SK-N-SH (cell line): ENCODE results near the gene MTCH2.

Source experiments
- CTCF ChIP-seq: fragments of 200-600 bp; sonication (generic); IDR thresholded peaks from 2 replicates; pipeline ENCODE4 v1.6.1; 2017; ENCODE audit warnings: antibody characterized with exemption, mild to moderate bottlenecking, moderate library complexity
- EP300 ChIP-seq, 2 experiments: IDR thresholded peaks; 2 replicates each; pipeline versions ENCODE4 v1.4.0 to v1.6.1; 2012; ENCODE audit warnings: borderline replicate concordance in 1 of 2, low read depth in 1 of 2, low read length in 1 of 2
- GATA2 ChIP-seq: sonication (generic); formaldehyde crosslinking; IDR thresholded peaks from 2 replicates; pipeline ENCODE4 v1.5.0; 2020; ENCODE audit warnings: mild to moderate bottlenecking, missing genetic modification reagents
- JUND ChIP-seq: IDR thresholded peaks from 2 replicates; pipeline ENCODE4 v1.4.0; 2012
- MAX ChIP-seq: IDR thresholded peaks from 2 replicates; pipeline ENCODE4 v1.4.0; 2012; ENCODE audit warnings: low read depth
- MXI1 ChIP-seq: IDR thresholded peaks from 2 replicates; pipeline ENCODE4 v1.6.1; 2012; ENCODE audit warnings: mild to moderate bottlenecking, low read depth, low read length, improper control_type of control experiment
- NRF1 ChIP-seq: IDR thresholded peaks from 2 replicates; pipeline ENCODE4 v1.6.1; 2012; ENCODE audit warnings: low read depth, mild to moderate bottlenecking, low read length
- POLR2AphosphoS5 ChIP-seq: IDR thresholded peaks from 2 replicates; pipeline ENCODE4 v1.6.1; 2012; ENCODE audit warnings: low read depth, low read length
- RFX5 ChIP-seq: IDR thresholded peaks from 2 replicates; pipeline ENCODE4 v1.6.1; 2012; ENCODE audit warnings: mild to moderate bottlenecking, improper control_type of control experiment, low read length
- TCF12 ChIP-seq: IDR thresholded peaks from 2 replicates; pipeline ENCODE4 v1.4.0; 2012
- USF2 ChIP-seq: fragments of 150-350 bp; IDR thresholded peaks from 2 replicates; pipeline ENCODE4 v1.6.1; 2017; ENCODE audit warnings: antibody characterized with exemption, low read length, low read depth, borderline replicate concordance

- TF ChIP-seq MAX (no peak; the same call in 1 of the 2 replicates), CTCF (no peak), USF2 (no peak), NRF1 (no peak), MXI1 (peak; percentile 86), POLR2AphosphoS5 (no peak), GATA2 (no peak), RFX5 (no peak), JUND (no peak), TCF12 (no peak), EP300 (IDR thresholded peaks at IDR 0.05; ENCODE audit: borderline replicate concordance in 1 of 2, low read depth in 1 of 2, low read length in 1 of 2) (no peak)
Observed at GRCh38 chr11:47641600-47642098, 710 bp downstream of the MTCH2 start.
